Spleen (tissue), 11 donors: ENCODE data around the gene GLDN. TPM values are rescaled to one million over a fixed set of nuclear protein-coding genes. Genes with fewer than 3 reads are reported as not detected.
"Not testable (repeated sequence)": the region's sequence is repeated elsewhere in the genome, so short reads cannot be mapped to it uniquely, and the experiment has no call there.

Source experiments
- DNase-seq: peaks from one replicate; pipeline ENCODE4 v3.0.0-alpha.2; 2020
- H3K27ac ChIP-seq, 8 donors: fragments of 200-600 bp; sonication (generic) in 7 of 8; 1 replicate in 4 of 8; 2 replicates in 4 of 8; pipeline versions ENCODE4 v1.5.0 to v1.8.0; 2016 to 2021; ENCODE audit warnings: inconsistent platforms in 4 of 8, mild to moderate bottlenecking in 4 of 8, moderate library complexity in 1 of 8
- H3K27me3 ChIP-seq, 7 donors: fragments of 200-600 bp; sonication (generic) in 6 of 7; replicated peaks in 1 of 7; 1 replicate in 4 of 7; 2 replicates in 3 of 7; pipeline versions ENCODE4 v1.5.0 to v1.8.0; 2016 to 2021; ENCODE audit warnings: inconsistent platforms in 3 of 7, mild to moderate bottlenecking in 1 of 7
- H3K36me3 ChIP-seq, 6 donors: fragments of 200-600 bp; sonication (generic) in 5 of 6; 1 replicate in 4 of 6; 2 replicates in 2 of 6; pipeline versions ENCODE4 v1.5.0 to v1.8.0; 2016 to 2021; ENCODE audit warnings: inconsistent platforms in 2 of 6
- H3K4me1 ChIP-seq, 6 donors: fragments of 200-600 bp; sonication (generic) in 5 of 6; 1 replicate in 3 of 6; 2 replicates in 3 of 6; pipeline versions ENCODE4 v1.5.0 to v1.8.0; 2016 to 2021; ENCODE audit warnings: inconsistent platforms in 3 of 6
- H3K4me3 ChIP-seq, 8 donors: fragments of 200-600 bp; sonication (generic) in 7 of 8; 1 replicate in 4 of 8; 2 replicates in 4 of 8; pipeline versions ENCODE4 v1.5.0 to v1.8.0; 2016 to 2021; ENCODE audit warnings: inconsistent platforms in 4 of 8, mild to moderate bottlenecking in 4 of 8, moderate library complexity in 2 of 8
- H3K9me3 ChIP-seq, 8 donors: fragments of 200-600 bp; sonication (generic) in 7 of 8; 1 replicate in 4 of 8; 2 replicates in 4 of 8; pipeline versions ENCODE4 v1.5.0 to v1.8.0; 2016 to 2021; ENCODE audit warnings: inconsistent platforms in 4 of 8
- POLR2A ChIP-seq, 3 donors: fragments of 450-650 bp; IDR thresholded peaks; one replicate each; pipeline ENCODE4 v1.5.1; 2017; ENCODE audit warnings: antibody characterized with exemption in 3 of 3, mild to moderate bottlenecking in 1 of 3
- POLR2AphosphoS5 ChIP-seq, 3 donors: sonication (generic); formaldehyde crosslinking; IDR thresholded peaks; one replicate each; pipeline ENCODE4 v1.5.1; 2017; ENCODE audit warnings: antibody characterized with exemption in 3 of 3
- WGBS, 5 donors: extraction: QIAGEN DNeasy Blood & Tissue Kit in 3 of 5; methylation state at CpG; one replicate each; pipeline versions ENCODE4 v1.1.5 to v1.1.7; 2013 to 2018; 5-methylcytosine and 5-hydroxymethylcytosine counted together
- intact Hi-C: fragments of 100-400 bp; cut with DNase I; formaldehyde crosslinking; loops from one replicate; pipeline ENCODE4 v1.15.0; 2023; ENCODE audit warnings: low total_unique reads
- polyA plus RNA-seq, 3 donors: library from polyadenylated mRNA; stranded (reverse); fragments of 200-250 nt; gene quantifications; one replicate each; pipeline ENCODE4 v1.2.1, GENCODE V29; 2013
- total RNA-seq, 7 donors: library from RNA; depleted of rRNA in 3 of 7; stranded (reverse); fragments of >200 nt in 3 of 7; fragmentation: NEBNext Ultra II Directional in 4 of 7; extraction: Animal tissue kit (Norgen Biotek cat#: 25700) in 4 of 7; gene quantifications; one replicate each; pipeline versions ENCODE4 v1.1.0 to v1.2.1, GENCODE V29; 2016 to 2021
- TF ChIP-seq, protein P1 (sequence below), 11 experiments: fragments of 200-600 bp in 7 of 11; fragments of 450-650 bp in 4 of 11; sonication (generic) in 4 of 11; IDR thresholded peaks in 8 of 11; conservative IDR thresholded peaks in 3 of 11; 1 replicate in 7 of 11; 2 replicates in 4 of 11; pipeline versions ENCODE4 v1.4.0 to v1.8.0; 2016 to 2021; ENCODE audit warnings: antibody characterized with exemption in 11 of 11, inconsistent platforms in 4 of 11, mild to moderate bottlenecking in 1 of 11
- donor health status: healthy with polysubstance abuse.
- donor health status: DM: no; HTN: no; CAD: no; lungs with moderate emphysema.
- donor health status: DM: no; HTN: no; CAD: no.
- donor health status: Bipolar disorder and iron deficiency.
- donor health status: healthy.
- donor health status: DM: no; HTN: no; CAD: no.
- donor health status: DM: yes; HTN: yes; CAD: no.

The GLDN gene
- total and polyA plus RNA-seq, 10 donors, result 0.94 to 18.2 (median 3.5) TPM

- no peak for DNase-seq
- intact Hi-C loops, result no loop called here
- TF ChIP-seq POLR2AphosphoS5 (IDR thresholded peaks at IDR 0.05), result no peak
- TF ChIP-seq, protein P1, sequence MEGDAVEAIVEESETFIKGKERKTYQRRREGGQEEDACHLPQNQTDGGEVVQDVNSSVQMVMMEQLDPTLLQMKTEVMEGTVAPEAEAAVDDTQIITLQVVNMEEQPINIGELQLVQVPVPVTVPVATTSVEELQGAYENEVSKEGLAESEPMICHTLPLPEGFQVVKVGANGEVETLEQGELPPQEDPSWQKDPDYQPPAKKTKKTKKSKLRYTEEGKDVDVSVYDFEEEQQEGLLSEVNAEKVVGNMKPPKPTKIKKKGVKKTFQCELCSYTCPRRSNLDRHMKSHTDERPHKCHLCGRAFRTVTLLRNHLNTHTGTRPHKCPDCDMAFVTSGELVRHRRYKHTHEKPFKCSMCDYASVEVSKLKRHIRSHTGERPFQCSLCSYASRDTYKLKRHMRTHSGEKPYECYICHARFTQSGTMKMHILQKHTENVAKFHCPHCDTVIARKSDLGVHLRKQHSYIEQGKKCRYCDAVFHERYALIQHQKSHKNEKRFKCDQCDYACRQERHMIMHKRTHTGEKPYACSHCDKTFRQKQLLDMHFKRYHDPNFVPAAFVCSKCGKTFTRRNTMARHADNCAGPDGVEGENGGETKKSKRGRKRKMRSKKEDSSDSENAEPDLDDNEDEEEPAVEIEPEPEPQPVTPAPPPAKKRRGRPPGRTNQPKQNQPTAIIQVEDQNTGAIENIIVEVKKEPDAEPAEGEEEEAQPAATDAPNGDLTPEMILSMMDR (IDR thresholded peaks at IDR 0.05 in 8 of 11, conservative IDR thresholded peaks at IDR 0.05 in 3 of 11), result no peak
- no peak for TF ChIP-seq POLR2A (IDR thresholded peaks at IDR 0.05)
Measured at GRCh38 chr15:51416129-51416528, 74.7 kb downstream of the GLDN start.

GRCh38 chr15:51423040-51423439 lies 81.6 kb downstream of the GLDN start:
- DNase-seq, H3K27ac ChIP-seq, H3K4me1 ChIP-seq, H3K36me3 ChIP-seq, intact Hi-C loops, H3K9me3 ChIP-seq, H3K4me3 ChIP-seq, H3K27me3 ChIP-seq: not testable (repeated sequence)
- 92 to 98% (median 97%) methylated on average over 6 to 7 of the region's 16 CpGs for WGBS, 5 donors

More at GRCh38 chr15:51416129-51416528, 74.7 kb downstream of the GLDN start:
- Histone ChIP-seq H3K9me3 (no peaks in the 10 kb centered on the region), H3K4me3 (no peak overlapping the region), H3K36me3 (no peaks in the 10 kb centered on the region), H3K27ac (no peak overlapping the region), H3K4me1 (no peaks in the 10 kb centered on the region), H3K27me3 (no peaks in the 10 kb centered on the region)
- 56 to 67% (median 65%) methylated on average over 4 of the region's 4 CpGs for WGBS, 5 donors

- TF ChIP-seq, protein P1 (IDR thresholded peaks at IDR 0.05 in 8 of 11, conservative IDR thresholded peaks at IDR 0.05 in 3 of 11), result no peak
- TF ChIP-seq POLR2A (IDR thresholded peaks at IDR 0.05) (no peak), POLR2AphosphoS5 (IDR thresholded peaks at IDR 0.05) (no peak)
- intact Hi-C loops, result no loop called here
Measured at GRCh38 chr15:51424780-51425179, 83.3 kb downstream of the GLDN start.

DNA sequence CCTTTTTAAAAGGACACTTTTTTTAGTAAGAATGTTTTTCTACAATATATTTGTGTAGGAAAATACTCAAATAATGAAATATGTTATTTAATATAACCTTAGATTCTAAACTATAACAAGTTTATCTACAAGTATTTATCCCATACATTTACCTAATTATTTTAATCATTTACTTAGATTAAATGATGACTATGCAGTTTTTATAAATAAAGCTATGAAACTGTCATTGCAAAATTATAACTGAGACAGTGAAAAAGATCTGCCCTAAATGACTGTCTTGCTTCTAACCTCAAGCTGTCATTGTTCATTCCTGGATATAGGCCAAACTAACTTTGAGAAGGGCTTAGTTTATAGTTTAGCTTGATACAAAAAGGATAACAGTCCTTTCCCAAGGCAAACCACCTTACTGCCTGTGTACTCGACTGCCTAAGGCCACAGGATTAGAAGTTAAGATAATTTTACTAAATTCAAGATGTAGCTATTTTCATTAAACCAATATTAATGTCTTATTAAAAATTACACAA lies 84.1 kb downstream of the GLDN start:
- no peaks in the 10 kb centered on the region for H3K4me1 ChIP-seq
- 44 to 68% (median 63%) methylated on average over 1 of the region's 1 CpG for WGBS, 5 donors
- no peak for DNase-seq

More at GRCh38 chr15:51424780-51425179, 83.3 kb downstream of the GLDN start:
- Histone ChIP-seq H3K27me3 (no peaks in the 10 kb centered on the region), H3K4me1 (no peaks in the 10 kb centered on the region), H3K36me3 (no peaks in the 10 kb centered on the region), H3K9me3 (no peaks in the 10 kb centered on the region), H3K4me3 (no peak overlapping the region), H3K27ac (no peak overlapping the region)
- 80 to 90% (median 86%) methylated on average over 1 of the region's 1 CpG for WGBS, 5 donors
- DNase-seq, result no peak

More for the DNA sequence above, 84.1 kb downstream of the GLDN start:
- Histone ChIP-seq H3K9me3 (no peaks in the 10 kb centered on the region), H3K27ac (no peak overlapping the region), H3K27me3 (no peaks in the 10 kb centered on the region), H3K36me3 (no peaks in the 10 kb centered on the region), H3K4me3 (no peak overlapping the region)
- intact Hi-C loops, result no loop called here
- TF ChIP-seq POLR2AphosphoS5 (IDR thresholded peaks at IDR 0.05), result no peak
- TF ChIP-seq, protein P1 (IDR thresholded peaks at IDR 0.05 in 8 of 11, conservative IDR thresholded peaks at IDR 0.05 in 3 of 11), result no peak
